HepG2 (cell line): ENCODE measurements around the gene NEIL1. TPM values are rescaled to one million over a fixed set of nuclear protein-coding genes. Genes with fewer than 3 reads are reported as not detected.

Source experiments
- CBFB ChIP-seq: sonication (generic); formaldehyde crosslinking; IDR thresholded peaks from 2 replicates; pipeline ENCODE4 v1.4.0; 2020; ENCODE audit warnings: missing genetic modification reagents
- CBX2 ChIP-seq, 2 experiments: fragments of 200-600 bp in 1 of 2; sonication (generic); formaldehyde crosslinking in 1 of 2; IDR thresholded peaks; 2 replicates each; pipeline versions ENCODE4 v1.7.0 to v1.8.1; 2018 to 2022; ENCODE audit warnings: low read depth in 2 of 2, low read length in 1 of 2, mild to moderate bottlenecking in 1 of 2, missing genetic modification reagents in 1 of 2
- CENPT ChIP-seq: sonication (generic); formaldehyde crosslinking; IDR thresholded peaks from 2 replicates; pipeline ENCODE4 v1.8.0; 2022; ENCODE audit warnings: low read depth, mild to moderate bottlenecking, moderate library complexity, missing genetic modification reagents
- EP300 ChIP-seq, 3 experiments: sonication (generic) in 1 of 3; formaldehyde crosslinking in 1 of 3; IDR thresholded peaks; 2 replicates each; pipeline versions ENCODE4 v1.5.1 to v1.6.1; 2011 to 2020; ENCODE audit warnings: low read depth in 2 of 3, low read length in 2 of 3, borderline replicate concordance in 1 of 3, improper control_type of control experiment in 1 of 3, mild to moderate bottlenecking in 1 of 3, missing genetic modification reagents in 1 of 3, moderate library complexity in 1 of 3
- FOXP1 ChIP-seq, 2 experiments: fragments of 450-650 bp in 1 of 2; IDR thresholded peaks; 2 replicates each; pipeline ENCODE4 v1.6.1; 2017 to 2018; ENCODE audit warnings: antibody characterized with exemption in 1 of 2
- HNRNPUL1 ChIP-seq: fragments of 200-400 bp; formaldehyde crosslinking; IDR thresholded peaks from 2 replicates; pipeline ENCODE4 v1.6.1; 2017; ENCODE audit warnings: low read depth, mild to moderate bottlenecking, low read length, moderate library complexity
- KLF16 ChIP-seq, 2 experiments: sonication (generic) in 1 of 2; formaldehyde crosslinking in 1 of 2; IDR thresholded peaks; 2 replicates each; pipeline versions ENCODE4 v1.6.1 to v1.8.0; 2016 to 2023; ENCODE audit warnings: missing genetic modification reagents in 2 of 2, missing compliant biosample characterization in 1 of 2
- MIXL1 ChIP-seq: IDR thresholded peaks from 2 replicates; pipeline ENCODE4 v1.6.1; 2016
- MXD4 ChIP-seq: IDR thresholded peaks from 2 replicates; pipeline ENCODE4 v1.6.1; 2016; ENCODE audit warnings: mild to moderate bottlenecking, missing biosample characterization, missing genetic modification reagents
- NAIF1 ChIP-seq: sonication (generic); formaldehyde crosslinking; IDR thresholded peaks from 2 replicates; pipeline ENCODE4 v1.5.0; 2020; ENCODE audit warnings: mild to moderate bottlenecking, missing genetic modification reagents, borderline replicate concordance
- NFKB2 ChIP-seq: sonication (generic); formaldehyde crosslinking; IDR thresholded peaks from 2 replicates; pipeline ENCODE4 v1.4.0; 2020; ENCODE audit warnings: missing genetic modification reagents, borderline replicate concordance
- NFYB ChIP-seq: sonication (generic); formaldehyde crosslinking; IDR thresholded peaks from 2 replicates; pipeline ENCODE4 v1.4.0; 2020; ENCODE audit warnings: missing genetic modification reagents
- PAX8 ChIP-seq: sonication (generic); formaldehyde crosslinking; IDR thresholded peaks from 2 replicates; pipeline ENCODE4 v1.8.0; 2022; ENCODE audit warnings: mild to moderate bottlenecking, missing genetic modification reagents, borderline replicate concordance
- PRMT3 ChIP-seq: sonication (generic); formaldehyde crosslinking; IDR thresholded peaks from 2 replicates; pipeline ENCODE4 v1.8.1; 2022; ENCODE audit warnings: low read depth, mild to moderate bottlenecking, moderate library complexity, missing genetic modification reagents, borderline replicate concordance
- RFX1 ChIP-seq: fragments of 450-650 bp; IDR thresholded peaks from 2 replicates; pipeline ENCODE4 v1.6.1; 2017
- SIX4 ChIP-seq: sonication (generic); formaldehyde crosslinking; IDR thresholded peaks from 2 replicates; pipeline ENCODE4 v1.4.0; 2020; ENCODE audit warnings: missing genetic modification reagents
- SMC3 ChIP-seq: IDR thresholded peaks from 2 replicates; pipeline ENCODE4 v1.6.1; 2011; ENCODE audit warnings: low read length, improper control_type of control experiment
- SRSF4 ChIP-seq: fragments of 200-400 bp; formaldehyde crosslinking; IDR thresholded peaks from one replicate; pipeline ENCODE4 v1.6.1; 2018; ENCODE audit warnings: mild to moderate bottlenecking, low read depth, low read length, moderate library complexity; ENCODE audit not compliant: poor library complexity, severe bottlenecking
- SUZ12 ChIP-seq: fragments of 150-350 bp; IDR thresholded peaks from 2 replicates; pipeline ENCODE4 v1.6.1; 2014; ENCODE audit warnings: low read depth, low read length
- TARDBP ChIP-seq: sonication (generic); formaldehyde crosslinking; IDR thresholded peaks from 2 replicates; pipeline ENCODE4 v1.8.0; 2022; ENCODE audit warnings: mild to moderate bottlenecking, missing genetic modification reagents
- TEAD2 ChIP-seq: sonication (generic); formaldehyde crosslinking; IDR thresholded peaks from 2 replicates; pipeline ENCODE4 v1.9.0; 2021; ENCODE audit warnings: missing genetic modification reagents
- ZBTB42 ChIP-seq: sonication (generic); formaldehyde crosslinking; IDR thresholded peaks from 2 replicates; pipeline ENCODE4 v1.5.0; 2020; ENCODE audit warnings: mild to moderate bottlenecking, missing genetic modification reagents
- ZFP62 ChIP-seq: sonication (generic); formaldehyde crosslinking; IDR thresholded peaks from 2 replicates; pipeline ENCODE4 v1.4.0; 2020; ENCODE audit warnings: missing genetic modification reagents
- ZNF280D ChIP-seq: sonication (generic); formaldehyde crosslinking; IDR thresholded peaks from 2 replicates; pipeline ENCODE4 v1.5.1; 2020; ENCODE audit warnings: mild to moderate bottlenecking, missing genetic modification reagents
- ZNF292 ChIP-seq: sonication (generic); formaldehyde crosslinking; IDR thresholded peaks from 2 replicates; pipeline ENCODE4 v1.8.1; 2022; ENCODE audit warnings: mild to moderate bottlenecking, low read depth, missing genetic modification reagents, borderline replicate concordance
- ZNF34 ChIP-seq: sonication (generic); formaldehyde crosslinking; IDR thresholded peaks from 2 replicates; pipeline ENCODE4 v1.4.0; 2020; ENCODE audit warnings: mild to moderate bottlenecking, missing genetic modification reagents, borderline replicate concordance
- ZNF597 ChIP-seq: sonication (generic); formaldehyde crosslinking; IDR thresholded peaks from 2 replicates; pipeline ENCODE4 v1.5.0; 2020; ENCODE audit warnings: missing genetic modification reagents
- polyA plus RNA-seq, 8 experiments: library from polyadenylated mRNA; depleted of rRNA in 3 of 8; stranded (reverse) in 7 of 8; unstranded in 1 of 8; fragments of >200 nt; fragmentation: Illumina TruSeq in 4 of 8; extraction: Trizol in 4 of 8; gene quantifications; 2 replicates each; pipeline versions ENCODE4 v1.2.1 to v1.2.3, GENCODE V29; 2011 to 2016; ENCODE audit warnings: low read depth in 4 of 8, missing spikeins in 1 of 8, mixed read lengths in 1 of 8; ENCODE audit not compliant: insufficient read depth in 1 of 8
- total RNA-seq, 5 experiments: library from RNA; depleted of rRNA; stranded (reverse); fragments of >200 nt; fragmentation: Illumina TruSeq; extraction: Trizol; gene quantifications; 2 replicates each; pipeline ENCODE4 v1.2.3, GENCODE V29; 2016; ENCODE audit warnings: low read depth in 1 of 5

The NEIL1 gene
- total and polyA plus RNA-seq, 2 of the 13 experiments (the other 11 are each of a cell fraction or from before 2014, with no cell fraction given), result 10.4 to 15.5 TPM

GRCh38 chr15:75335705-75336355 lies 11.0 kb upstream of the NEIL1 start, which contains the start of gene COMMD4 (continued):
- TF ChIP-seq KLF16 (CRISPR knock-in tag; IDR thresholded peaks at IDR 0.05), result peak in 1 of 2 experiments; percentile 86; a peak in 2 of 4 replicates
- TF ChIP-seq FOXP1 (IDR thresholded peaks at IDR 0.05), result no peak
- peak; percentile 15; the same call in 1 of the 2 replicates for TF ChIP-seq FOXP1 (CRISPR knock-in tag; IDR thresholded peaks at IDR 0.05)
- 0 out of 2 replicates have a peak, but pooled peaks have one; percentile 44 for TF ChIP-seq SIX4 (CRISPR knock-in tag)
- TF ChIP-seq NFYB (CRISPR knock-in tag), result peak; percentile 26; the same call in 1 of the 2 replicates
- no peak for TF ChIP-seq SUZ12
- peak; percentile 88 for TF ChIP-seq MIXL1 (CRISPR knock-in tag)
- peak; percentile 84; the same call in 1 of the 2 replicates for TF ChIP-seq NFKB2 (CRISPR knock-in tag)
- TF ChIP-seq PAX8, result no peak
- TF ChIP-seq MXD4 (CRISPR knock-in tag), result peak; percentile 86
- TF ChIP-seq ZFP62 (CRISPR knock-in tag), result no peak
- TF ChIP-seq HNRNPUL1, result no peak
- TF ChIP-seq ZBTB42, result no peak
- peak; percentile 87; the same call in 1 of the 2 replicates for TF ChIP-seq CBFB
- TF ChIP-seq ZNF280D (CRISPR knock-in tag), result no peak
- 0 out of 2 replicates have a peak, but pooled peaks have one; percentile 60 for TF ChIP-seq CENPT (CRISPR knock-in tag)
- TF ChIP-seq SRSF4, result no peak
- TF ChIP-seq NAIF1 (CRISPR knock-in tag), result no peak
- TF ChIP-seq RFX1, result no peak
- no peak for TF ChIP-seq PRMT3 (CRISPR knock-in tag)
- TF ChIP-seq TEAD2, result no peak
- TF ChIP-seq SMC3, result no peak
- TF ChIP-seq ZNF597, result no peak
- peak; percentile 10 to 53; a peak in 2 of 4 replicates for TF ChIP-seq EP300 (IDR thresholded peaks at IDR 0.05; ENCODE audit: low read depth in 2 of 2, low read length in 2 of 2)
- TF ChIP-seq EP300 (CRISPR knock-in tag; IDR thresholded peaks at IDR 0.05; ENCODE audit: borderline replicate concordance), result peak; percentile 25; the same call in 1 of the 2 replicates
- no peak for TF ChIP-seq ZNF292 (CRISPR knock-in tag)
- TF ChIP-seq CBX2 (IDR thresholded peaks at IDR 0.05; ENCODE audit: low read depth, low read length), result no peak
- TF ChIP-seq CBX2 (CRISPR knock-in tag; IDR thresholded peaks at IDR 0.05; ENCODE audit: low read depth), result no peak
- peak; percentile 88 for TF ChIP-seq TARDBP (CRISPR knock-in tag)
- no peak for TF ChIP-seq ZNF34 (CRISPR knock-in tag)
